Stimulated activated CD8-positive, alpha-beta memory T cell treated with anti-CD3 and anti-CD28 coated beads, Interleukin-2, amount 100 ng/mL, for 1 hour (primary cell): ENCODE results near the gene CDK5RAP2.
"Not testable (repeated sequence)": the region's sequence is repeated elsewhere in the genome, so short reads cannot be mapped to it uniquely, and the experiment has no call there.

Experiments used
- DNase-seq, 2 donors: peaks; one replicate each; pipeline ENCODE4 v3.0.0-alpha.2; 2020; ENCODE audit warnings: low read depth in 2 of 2

CDK5RAP2 gene

GRCh38 chr9:120592210-120592609 lies 12.2 kb upstream of the CDK5RAP2 start:
- DNase-seq, result no peak

GRCh38 chr9:120587328-120587727 lies 7.4 kb upstream of the CDK5RAP2 start:
- no peak for DNase-seq

GRCh38 chr9:120583958-120584369 lies 4.0 kb upstream of the CDK5RAP2 start:
- no peak for DNase-seq

- no peak for DNase-seq
Observed at GRCh38 chr9:120579139-120580050, 572 bp downstream of the CDK5RAP2 start.

GRCh38 chr9:120574473-120574872 lies 5.5 kb downstream of the CDK5RAP2 start:
- no peak for DNase-seq

GRCh38 chr9:120572472-120572871 lies 7.5 kb downstream of the CDK5RAP2 start:
- no peak for DNase-seq

- DNase-seq, result no peak
Observed at GRCh38 chr9:120571443-120572257, 8.3 kb downstream of the CDK5RAP2 start.

GRCh38 chr9:120570296-120570695 lies 9.7 kb downstream of the CDK5RAP2 start:
- DNase-seq, result no peak

GRCh38 chr9:120569556-120569955 lies 10.4 kb downstream of the CDK5RAP2 start:
- DNase-seq, result no peak

- no peak for DNase-seq
Observed at GRCh38 chr9:120568816-120569215, 11.2 kb downstream of the CDK5RAP2 start.

GRCh38 chr9:120567874-120568273 lies 12.1 kb downstream of the CDK5RAP2 start:
- DNase-seq, result no peak

GRCh38 chr9:120567081-120567480 lies 12.9 kb downstream of the CDK5RAP2 start:
- no peak for DNase-seq

- DNase-seq, result no peak
Observed at GRCh38 chr9:120564589-120564988, 15.4 kb downstream of the CDK5RAP2 start.

GRCh38 chr9:120562861-120563443 lies 17.0 kb downstream of the CDK5RAP2 start:
- DNase-seq, result no peak

- DNase-seq, result no peak
Observed at GRCh38 chr9:120561709-120562108, 18.3 kb downstream of the CDK5RAP2 start.

- no peak for DNase-seq
Observed at GRCh38 chr9:120559546-120559945, 20.4 kb downstream of the CDK5RAP2 start.

- DNase-seq, result no peak
Observed at GRCh38 chr9:120558454-120558853, 21.5 kb downstream of the CDK5RAP2 start.

GRCh38 chr9:120557205-120557604 lies 22.8 kb downstream of the CDK5RAP2 start:
- no peak for DNase-seq

GRCh38 chr9:120556775-120557174 lies 23.2 kb downstream of the CDK5RAP2 start:
- no peak for DNase-seq

GRCh38 chr9:120555839-120556238 lies 24.1 kb downstream of the CDK5RAP2 start:
- DNase-seq, result no peak

GRCh38 chr9:120552210-120552704 lies 27.7 kb downstream of the CDK5RAP2 start:
- not testable (repeated sequence) for DNase-seq
